ENCODE data around the gene SPRED2. TPM values are rescaled to one million over a fixed set of nuclear protein-coding genes. Genes with fewer than 3 reads are reported as not detected.

The SPRED2 gene
- total and polyA plus RNA-seq, 2 of the 8 experiments (the other 6 are each of a cell fraction or from before 2014, with no cell fraction given) = 15.3 to 22.5 TPM

DNA sequence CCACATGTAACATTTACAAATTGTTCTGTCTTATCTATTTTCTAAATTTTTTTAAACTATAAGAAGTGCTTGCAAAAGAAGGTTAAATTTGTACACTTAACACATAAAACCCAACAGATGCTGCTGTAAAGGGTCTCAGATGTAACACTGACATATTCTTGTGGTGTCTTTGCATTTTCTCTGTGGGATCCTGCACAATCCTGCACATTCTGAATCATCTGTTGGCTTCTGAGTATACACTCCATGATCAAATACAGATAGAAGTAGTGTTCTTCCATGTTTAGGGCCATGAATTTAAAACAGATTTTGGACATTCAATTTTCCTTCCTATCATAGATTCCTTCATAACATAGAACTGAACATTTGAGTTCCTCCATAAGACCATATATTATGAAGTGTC lies 89.0 kb downstream of the SPRED2 start (continued):
- TF ChIP-seq, protein P1, sequence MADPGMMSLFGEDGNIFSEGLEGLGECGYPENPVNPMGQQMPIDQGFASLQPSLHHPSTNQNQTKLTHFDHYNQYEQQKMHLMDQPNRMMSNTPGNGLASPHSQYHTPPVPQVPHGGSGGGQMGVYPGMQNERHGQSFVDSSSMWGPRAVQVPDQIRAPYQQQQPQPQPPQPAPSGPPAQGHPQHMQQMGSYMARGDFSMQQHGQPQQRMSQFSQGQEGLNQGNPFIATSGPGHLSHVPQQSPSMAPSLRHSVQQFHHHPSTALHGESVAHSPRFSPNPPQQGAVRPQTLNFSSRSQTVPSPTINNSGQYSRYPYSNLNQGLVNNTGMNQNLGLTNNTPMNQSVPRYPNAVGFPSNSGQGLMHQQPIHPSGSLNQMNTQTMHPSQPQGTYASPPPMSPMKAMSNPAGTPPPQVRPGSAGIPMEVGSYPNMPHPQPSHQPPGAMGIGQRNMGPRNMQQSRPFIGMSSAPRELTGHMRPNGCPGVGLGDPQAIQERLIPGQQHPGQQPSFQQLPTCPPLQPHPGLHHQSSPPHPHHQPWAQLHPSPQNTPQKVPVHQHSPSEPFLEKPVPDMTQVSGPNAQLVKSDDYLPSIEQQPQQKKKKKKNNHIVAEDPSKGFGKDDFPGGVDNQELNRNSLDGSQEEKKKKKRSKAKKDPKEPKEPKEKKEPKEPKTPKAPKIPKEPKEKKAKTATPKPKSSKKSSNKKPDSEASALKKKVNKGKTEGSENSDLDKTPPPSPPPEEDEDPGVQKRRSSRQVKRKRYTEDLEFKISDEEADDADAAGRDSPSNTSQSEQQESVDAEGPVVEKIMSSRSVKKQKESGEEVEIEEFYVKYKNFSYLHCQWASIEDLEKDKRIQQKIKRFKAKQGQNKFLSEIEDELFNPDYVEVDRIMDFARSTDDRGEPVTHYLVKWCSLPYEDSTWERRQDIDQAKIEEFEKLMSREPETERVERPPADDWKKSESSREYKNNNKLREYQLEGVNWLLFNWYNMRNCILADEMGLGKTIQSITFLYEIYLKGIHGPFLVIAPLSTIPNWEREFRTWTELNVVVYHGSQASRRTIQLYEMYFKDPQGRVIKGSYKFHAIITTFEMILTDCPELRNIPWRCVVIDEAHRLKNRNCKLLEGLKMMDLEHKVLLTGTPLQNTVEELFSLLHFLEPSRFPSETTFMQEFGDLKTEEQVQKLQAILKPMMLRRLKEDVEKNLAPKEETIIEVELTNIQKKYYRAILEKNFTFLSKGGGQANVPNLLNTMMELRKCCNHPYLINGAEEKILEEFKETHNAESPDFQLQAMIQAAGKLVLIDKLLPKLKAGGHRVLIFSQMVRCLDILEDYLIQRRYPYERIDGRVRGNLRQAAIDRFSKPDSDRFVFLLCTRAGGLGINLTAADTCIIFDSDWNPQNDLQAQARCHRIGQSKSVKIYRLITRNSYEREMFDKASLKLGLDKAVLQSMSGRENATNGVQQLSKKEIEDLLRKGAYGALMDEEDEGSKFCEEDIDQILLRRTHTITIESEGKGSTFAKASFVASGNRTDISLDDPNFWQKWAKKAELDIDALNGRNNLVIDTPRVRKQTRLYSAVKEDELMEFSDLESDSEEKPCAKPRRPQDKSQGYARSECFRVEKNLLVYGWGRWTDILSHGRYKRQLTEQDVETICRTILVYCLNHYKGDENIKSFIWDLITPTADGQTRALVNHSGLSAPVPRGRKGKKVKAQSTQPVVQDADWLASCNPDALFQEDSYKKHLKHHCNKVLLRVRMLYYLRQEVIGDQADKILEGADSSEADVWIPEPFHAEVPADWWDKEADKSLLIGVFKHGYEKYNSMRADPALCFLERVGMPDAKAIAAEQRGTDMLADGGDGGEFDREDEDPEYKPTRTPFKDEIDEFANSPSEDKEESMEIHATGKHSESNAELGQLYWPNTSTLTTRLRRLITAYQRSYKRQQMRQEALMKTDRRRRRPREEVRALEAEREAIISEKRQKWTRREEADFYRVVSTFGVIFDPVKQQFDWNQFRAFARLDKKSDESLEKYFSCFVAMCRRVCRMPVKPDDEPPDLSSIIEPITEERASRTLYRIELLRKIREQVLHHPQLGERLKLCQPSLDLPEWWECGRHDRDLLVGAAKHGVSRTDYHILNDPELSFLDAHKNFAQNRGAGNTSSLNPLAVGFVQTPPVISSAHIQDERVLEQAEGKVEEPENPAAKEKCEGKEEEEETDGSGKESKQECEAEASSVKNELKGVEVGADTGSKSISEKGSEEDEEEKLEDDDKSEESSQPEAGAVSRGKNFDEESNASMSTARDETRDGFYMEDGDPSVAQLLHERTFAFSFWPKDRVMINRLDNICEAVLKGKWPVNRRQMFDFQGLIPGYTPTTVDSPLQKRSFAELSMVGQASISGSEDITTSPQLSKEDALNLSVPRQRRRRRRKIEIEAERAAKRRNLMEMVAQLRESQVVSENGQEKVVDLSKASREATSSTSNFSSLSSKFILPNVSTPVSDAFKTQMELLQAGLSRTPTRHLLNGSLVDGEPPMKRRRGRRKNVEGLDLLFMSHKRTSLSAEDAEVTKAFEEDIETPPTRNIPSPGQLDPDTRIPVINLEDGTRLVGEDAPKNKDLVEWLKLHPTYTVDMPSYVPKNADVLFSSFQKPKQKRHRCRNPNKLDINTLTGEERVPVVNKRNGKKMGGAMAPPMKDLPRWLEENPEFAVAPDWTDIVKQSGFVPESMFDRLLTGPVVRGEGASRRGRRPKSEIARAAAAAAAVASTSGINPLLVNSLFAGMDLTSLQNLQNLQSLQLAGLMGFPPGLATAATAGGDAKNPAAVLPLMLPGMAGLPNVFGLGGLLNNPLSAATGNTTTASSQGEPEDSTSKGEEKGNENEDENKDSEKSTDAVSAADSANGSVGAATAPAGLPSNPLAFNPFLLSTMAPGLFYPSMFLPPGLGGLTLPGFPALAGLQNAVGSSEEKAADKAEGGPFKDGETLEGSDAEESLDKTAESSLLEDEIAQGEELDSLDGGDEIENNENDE (IDR thresholded peaks at IDR 0.05; ENCODE audit: insufficient replicate concordance, low read length) = no peak

Data from H1 (cell line).